ENCODE measurements around the gene LHX2.

DNA sequence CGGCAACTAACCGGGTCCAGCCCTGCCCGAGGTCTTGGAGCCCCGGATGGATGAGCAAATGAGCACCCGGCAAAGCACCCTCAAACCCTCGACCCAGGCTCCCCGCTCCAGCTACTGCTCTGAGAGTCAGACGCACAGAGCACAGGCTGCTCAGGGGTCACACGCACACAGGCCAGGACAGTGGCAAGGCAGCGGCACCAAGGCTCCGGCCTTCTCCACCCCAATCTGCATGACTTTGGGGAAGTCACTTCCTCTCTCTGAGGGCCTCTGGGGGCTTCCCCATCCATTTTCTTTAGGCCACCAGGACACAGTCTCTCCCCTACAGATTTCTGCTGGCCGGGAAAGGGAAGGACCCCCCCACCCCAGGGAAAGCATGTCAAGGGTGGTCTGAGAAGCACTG, 18.0 kb downstream of the LHX2 start:
- no peak for TF ChIP-seq POLR2A (IDR thresholded peaks at IDR 0.05)
- TF ChIP-seq, protein P1, sequence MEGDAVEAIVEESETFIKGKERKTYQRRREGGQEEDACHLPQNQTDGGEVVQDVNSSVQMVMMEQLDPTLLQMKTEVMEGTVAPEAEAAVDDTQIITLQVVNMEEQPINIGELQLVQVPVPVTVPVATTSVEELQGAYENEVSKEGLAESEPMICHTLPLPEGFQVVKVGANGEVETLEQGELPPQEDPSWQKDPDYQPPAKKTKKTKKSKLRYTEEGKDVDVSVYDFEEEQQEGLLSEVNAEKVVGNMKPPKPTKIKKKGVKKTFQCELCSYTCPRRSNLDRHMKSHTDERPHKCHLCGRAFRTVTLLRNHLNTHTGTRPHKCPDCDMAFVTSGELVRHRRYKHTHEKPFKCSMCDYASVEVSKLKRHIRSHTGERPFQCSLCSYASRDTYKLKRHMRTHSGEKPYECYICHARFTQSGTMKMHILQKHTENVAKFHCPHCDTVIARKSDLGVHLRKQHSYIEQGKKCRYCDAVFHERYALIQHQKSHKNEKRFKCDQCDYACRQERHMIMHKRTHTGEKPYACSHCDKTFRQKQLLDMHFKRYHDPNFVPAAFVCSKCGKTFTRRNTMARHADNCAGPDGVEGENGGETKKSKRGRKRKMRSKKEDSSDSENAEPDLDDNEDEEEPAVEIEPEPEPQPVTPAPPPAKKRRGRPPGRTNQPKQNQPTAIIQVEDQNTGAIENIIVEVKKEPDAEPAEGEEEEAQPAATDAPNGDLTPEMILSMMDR (IDR thresholded peaks at IDR 0.05): no peak
